ENCODE measurements around the gene LSM6.

Gene LSM6

DNA sequence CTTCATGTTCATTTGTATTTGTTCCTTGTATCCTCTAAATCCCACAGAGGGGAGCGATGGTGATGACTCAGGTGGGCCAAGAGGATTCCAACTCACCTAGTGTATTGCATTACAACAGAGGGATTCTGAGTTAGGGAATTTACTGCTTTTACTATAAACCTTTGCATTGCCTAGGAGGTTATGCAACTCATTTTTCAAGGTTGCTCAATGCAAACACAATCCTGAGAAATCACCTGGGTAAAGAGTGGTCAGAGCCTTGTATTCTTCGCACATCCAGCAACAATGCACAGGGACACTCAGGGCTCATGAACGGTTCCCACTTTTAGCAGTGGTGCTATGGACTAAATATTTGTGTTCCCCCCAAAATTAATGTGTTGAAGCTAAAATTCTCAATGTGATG lies 28.6 kb upstream of the LSM6 start:
- no peak overlapping the region for H3K4me2 ChIP-seq (ENCODE audit: low read depth, low read length, poor library complexity, severe bottlenecking)
- no peak for TF ChIP-seq EZH2phosphoT487 (conservative IDR thresholded peaks at IDR 0.05; ENCODE audit: low read length)
- H3K36me3 ChIP-seq (ENCODE audit: low read length), result no peaks in the 10 kb centered on the region

DNA sequence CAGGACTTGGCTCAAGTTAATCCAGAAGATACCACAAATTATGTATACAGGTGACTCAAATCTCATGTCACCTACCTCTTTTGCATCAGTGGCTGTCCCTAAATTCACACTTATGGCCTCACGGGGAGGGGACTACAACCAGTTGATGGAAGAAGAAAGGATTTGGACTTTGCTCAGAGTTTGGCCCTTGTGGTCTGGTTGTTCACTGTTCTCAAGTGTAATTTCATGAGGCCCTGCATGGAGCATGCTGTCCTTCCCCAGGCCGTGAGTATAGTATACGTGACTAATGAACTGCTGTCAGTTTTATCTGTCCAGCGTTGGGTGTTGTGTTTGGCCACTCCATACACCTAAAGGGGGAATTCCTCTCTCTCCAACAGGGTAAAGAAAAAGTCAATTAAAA lies 27.5 kb upstream of the LSM6 start:
- TF ChIP-seq, protein P1, sequence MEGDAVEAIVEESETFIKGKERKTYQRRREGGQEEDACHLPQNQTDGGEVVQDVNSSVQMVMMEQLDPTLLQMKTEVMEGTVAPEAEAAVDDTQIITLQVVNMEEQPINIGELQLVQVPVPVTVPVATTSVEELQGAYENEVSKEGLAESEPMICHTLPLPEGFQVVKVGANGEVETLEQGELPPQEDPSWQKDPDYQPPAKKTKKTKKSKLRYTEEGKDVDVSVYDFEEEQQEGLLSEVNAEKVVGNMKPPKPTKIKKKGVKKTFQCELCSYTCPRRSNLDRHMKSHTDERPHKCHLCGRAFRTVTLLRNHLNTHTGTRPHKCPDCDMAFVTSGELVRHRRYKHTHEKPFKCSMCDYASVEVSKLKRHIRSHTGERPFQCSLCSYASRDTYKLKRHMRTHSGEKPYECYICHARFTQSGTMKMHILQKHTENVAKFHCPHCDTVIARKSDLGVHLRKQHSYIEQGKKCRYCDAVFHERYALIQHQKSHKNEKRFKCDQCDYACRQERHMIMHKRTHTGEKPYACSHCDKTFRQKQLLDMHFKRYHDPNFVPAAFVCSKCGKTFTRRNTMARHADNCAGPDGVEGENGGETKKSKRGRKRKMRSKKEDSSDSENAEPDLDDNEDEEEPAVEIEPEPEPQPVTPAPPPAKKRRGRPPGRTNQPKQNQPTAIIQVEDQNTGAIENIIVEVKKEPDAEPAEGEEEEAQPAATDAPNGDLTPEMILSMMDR (IDR thresholded peaks at IDR 0.05; ENCODE audit: insufficient read depth, low read length, poor library complexity, severe bottlenecking), result no peak
- TF ChIP-seq EZH2phosphoT487 (conservative IDR thresholded peaks at IDR 0.05; ENCODE audit: low read length), result no peak
- no peaks in the 10 kb centered on the region for H3K27me3 ChIP-seq (ENCODE audit: low read length)
- H3K9ac ChIP-seq (ENCODE audit: low read length), result no peak overlapping the region
- H3K9me3 ChIP-seq (ENCODE audit: insufficient read depth, low read length), result no peaks in the 10 kb centered on the region
- H3K36me3 ChIP-seq (ENCODE audit: low read length), result no peaks in the 10 kb centered on the region
- no peaks in the 10 kb centered on the region for H3K79me2 ChIP-seq (ENCODE audit: insufficient read depth, low read length)
- no peaks in the 10 kb centered on the region for H3K9me2 ChIP-seq (replicated peaks; ENCODE audit: insufficient read depth, low read length)
- no peak overlapping the region for H3K4me2 ChIP-seq (ENCODE audit: low read depth, low read length, poor library complexity, severe bottlenecking)
- H3F3A ChIP-seq (ENCODE audit: insufficient read depth), result no peaks in the 10 kb centered on the region
- no peak overlapping the region for H2AFZ ChIP-seq (ENCODE audit: low read depth, low read length, severe bottlenecking)
- no peak overlapping the region for H3K4me3 ChIP-seq (ENCODE audit: insufficient read depth, low read length, poor library complexity, severe bottlenecking)
- H4K20me1 ChIP-seq (ENCODE audit: low read depth, low read length), result no peaks in the 10 kb centered on the region
- H3K27ac ChIP-seq (ENCODE audit: low read depth, low read length), result no peak overlapping the region

More for the DNA sequence above, 28.6 kb upstream of the LSM6 start:
- no peak overlapping the region for H2AFZ ChIP-seq (ENCODE audit: low read depth, low read length, severe bottlenecking)
- H3K4me3 ChIP-seq (ENCODE audit: insufficient read depth, low read length, poor library complexity, severe bottlenecking), result no peak overlapping the region
- no peaks in the 10 kb centered on the region for H3K27me3 ChIP-seq (ENCODE audit: low read length)
- H3F3A ChIP-seq (ENCODE audit: insufficient read depth), result no peaks in the 10 kb centered on the region
- H3K9ac ChIP-seq (ENCODE audit: low read length), result no peak overlapping the region
- no peaks in the 10 kb centered on the region for H4K20me1 ChIP-seq (ENCODE audit: low read depth, low read length)
- no peak overlapping the region for H3K27ac ChIP-seq (ENCODE audit: low read depth, low read length)
- H3K9me2 ChIP-seq (replicated peaks; ENCODE audit: insufficient read depth, low read length), result no peaks in the 10 kb centered on the region
- no peaks in the 10 kb centered on the region for H3K79me2 ChIP-seq (ENCODE audit: insufficient read depth, low read length)
- H3K9me3 ChIP-seq (ENCODE audit: insufficient read depth, low read length), result no peaks in the 10 kb centered on the region

GRCh38 chr4:146154057-146154456 lies 21.5 kb upstream of the LSM6 start:
- H3K4me2 ChIP-seq (ENCODE audit: low read depth, low read length, poor library complexity, severe bottlenecking), result no peak overlapping the region

DNA sequence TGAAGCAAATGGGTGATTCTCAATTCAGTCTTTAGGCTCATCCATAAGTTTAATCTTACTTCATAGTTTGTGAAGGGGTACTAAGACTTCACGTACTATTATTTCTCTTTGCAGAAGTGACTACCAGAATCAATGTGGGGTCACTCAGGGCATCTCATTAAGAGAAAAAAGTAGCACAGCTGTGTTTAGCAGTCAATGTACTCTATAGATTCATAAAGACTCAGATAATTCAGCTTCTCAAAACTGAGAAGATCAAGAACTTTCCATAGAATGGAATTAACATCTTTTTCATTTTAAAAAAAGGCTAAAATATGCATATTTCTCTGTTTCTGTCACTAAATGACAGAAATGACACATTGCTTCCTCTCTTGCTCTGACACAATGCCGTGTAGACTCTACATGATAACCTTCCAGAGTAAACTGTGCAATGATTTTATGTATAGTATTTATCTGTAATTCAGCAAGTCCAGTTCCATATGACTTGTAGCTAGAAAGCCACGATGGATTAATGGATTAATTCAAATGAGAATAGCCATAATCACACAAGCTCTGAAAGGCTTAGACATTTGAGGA lies 20.3 kb upstream of the LSM6 start:
- no peaks in the 10 kb centered on the region for H3K9me2 ChIP-seq (replicated peaks; ENCODE audit: insufficient read depth, low read length)
- no peaks in the 10 kb centered on the region for H3K27me3 ChIP-seq (ENCODE audit: low read length)
- no peak overlapping the region for H3K4me2 ChIP-seq (ENCODE audit: low read depth, low read length, poor library complexity, severe bottlenecking)
- H3K36me3 ChIP-seq (ENCODE audit: low read length), result no peaks in the 10 kb centered on the region
- H3K79me2 ChIP-seq (ENCODE audit: insufficient read depth, low read length), result no peaks in the 10 kb centered on the region
- H3K9me3 ChIP-seq (ENCODE audit: insufficient read depth, low read length), result no peaks in the 10 kb centered on the region
- TF ChIP-seq, protein P1 (IDR thresholded peaks at IDR 0.05; ENCODE audit: insufficient read depth, low read length, poor library complexity, severe bottlenecking), result no peak
- TF ChIP-seq EZH2phosphoT487 (conservative IDR thresholded peaks at IDR 0.05; ENCODE audit: low read length), result no peak
- no peak overlapping the region for H3K4me3 ChIP-seq (ENCODE audit: insufficient read depth, low read length, poor library complexity, severe bottlenecking)
- no peaks in the 10 kb centered on the region for H3F3A ChIP-seq (ENCODE audit: insufficient read depth)
- H3K27ac ChIP-seq (ENCODE audit: low read depth, low read length), result no peak overlapping the region
- no peak overlapping the region for H3K9ac ChIP-seq (ENCODE audit: low read length)
- no peaks in the 10 kb centered on the region for H4K20me1 ChIP-seq (ENCODE audit: low read depth, low read length)
- no peak overlapping the region for H2AFZ ChIP-seq (ENCODE audit: low read depth, low read length, severe bottlenecking)

More at GRCh38 chr4:146154057-146154456, 21.5 kb upstream of the LSM6 start:
- Histone ChIP-seq H3K79me2 (ENCODE audit: insufficient read depth, low read length) (no peaks in the 10 kb centered on the region), H2AFZ (ENCODE audit: low read depth, low read length, severe bottlenecking) (no peak overlapping the region), H3K9me3 (ENCODE audit: insufficient read depth, low read length) (no peaks in the 10 kb centered on the region), H3K4me3 (ENCODE audit: insufficient read depth, low read length, poor library complexity, severe bottlenecking) (no peak overlapping the region), H4K20me1 (ENCODE audit: low read depth, low read length) (no peaks in the 10 kb centered on the region), H3K36me3 (ENCODE audit: low read length) (no peaks in the 10 kb centered on the region), H3K9me2 (replicated peaks; ENCODE audit: insufficient read depth, low read length) (no peaks in the 10 kb centered on the region), H3K27ac (ENCODE audit: low read depth, low read length) (no peak overlapping the region), H3F3A (ENCODE audit: insufficient read depth) (no peaks in the 10 kb centered on the region), H3K9ac (ENCODE audit: low read length) (no peak overlapping the region), H3K27me3 (ENCODE audit: low read length) (no peaks in the 10 kb centered on the region)
- TF ChIP-seq, protein P1 (IDR thresholded peaks at IDR 0.05; ENCODE audit: insufficient read depth, low read length, poor library complexity, severe bottlenecking), result no peak
- no peak for TF ChIP-seq EZH2phosphoT487 (conservative IDR thresholded peaks at IDR 0.05; ENCODE audit: low read length)

Data from SU-DHL-6 (cell line).